Tibial nerve (tissue), 3 donors: ENCODE results near the gene ASXL3.

Source experiments
- CTCF ChIP-seq, 5 experiments: fragments of 200-600 bp in 3 of 5; fragments of 450-650 bp in 2 of 5; sonication (generic) in 3 of 5; IDR thresholded peaks; one replicate each; pipeline ENCODE4 v1.5.1; 2016 to 2019; ENCODE audit warnings: antibody characterized with exemption in 5 of 5, mild to moderate bottlenecking in 3 of 5, moderate library complexity in 2 of 5
- POLR2A ChIP-seq, 2 donors: fragments of 450-650 bp; IDR thresholded peaks; one replicate each; pipeline ENCODE4 v1.6.1; 2017; ENCODE audit warnings: antibody characterized with exemption in 2 of 2, mild to moderate bottlenecking in 2 of 2, moderate library complexity in 2 of 2

DNA sequence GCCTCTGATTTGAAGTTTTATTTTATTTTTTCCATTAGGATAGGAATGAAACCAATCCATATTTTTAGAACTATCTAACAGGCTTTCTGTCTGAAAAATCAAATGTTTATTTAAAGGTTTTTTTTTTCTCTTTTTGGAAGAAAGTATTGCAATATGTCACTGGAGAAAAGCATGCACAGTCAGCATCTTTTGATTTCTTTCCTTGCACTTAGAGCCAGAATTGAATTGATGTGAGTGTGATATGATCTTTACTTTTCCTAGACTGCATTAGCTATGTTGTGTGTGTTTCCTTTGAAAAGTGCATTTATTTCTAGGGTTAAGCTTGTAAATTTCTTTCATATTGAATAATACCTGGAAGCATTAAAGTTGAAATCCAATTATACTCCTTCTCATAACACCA lies 87.6 kb downstream of the ASXL3 start:
- TF ChIP-seq CTCF (IDR thresholded peaks at IDR 0.05) (no peak), POLR2A (IDR thresholded peaks at IDR 0.05) (no peak)
